ENCODE data around the gene KCTD19.

Gene KCTD19

GRCh38 chr16:67326115-67326471, 448 bp downstream of the KCTD19 start:
- no peak for DNase-seq (ENCODE audit: low read depth, low spot score)

DNA sequence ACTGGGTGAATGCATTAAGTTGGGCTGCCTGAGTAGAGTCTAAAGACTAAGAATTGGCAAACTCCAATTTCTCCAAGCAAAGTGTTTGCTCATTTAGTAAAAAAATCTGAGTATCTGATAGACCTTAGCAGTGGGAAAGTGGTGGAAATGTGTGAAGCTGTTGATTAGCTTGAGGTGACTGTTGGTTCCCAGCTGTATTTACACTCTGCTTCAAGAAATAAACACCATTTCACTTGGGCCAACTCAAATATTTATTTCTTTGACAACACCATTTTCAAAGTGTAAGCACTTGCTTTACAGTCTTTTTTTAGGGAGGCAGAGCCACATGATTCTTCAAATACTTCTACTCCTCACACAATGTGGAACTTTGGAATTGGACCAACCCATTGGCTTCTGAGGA, 8.7 kb downstream of the KCTD19 start:
- DNase-seq (ENCODE audit: low read depth, low spot score), result no peak

DNA sequence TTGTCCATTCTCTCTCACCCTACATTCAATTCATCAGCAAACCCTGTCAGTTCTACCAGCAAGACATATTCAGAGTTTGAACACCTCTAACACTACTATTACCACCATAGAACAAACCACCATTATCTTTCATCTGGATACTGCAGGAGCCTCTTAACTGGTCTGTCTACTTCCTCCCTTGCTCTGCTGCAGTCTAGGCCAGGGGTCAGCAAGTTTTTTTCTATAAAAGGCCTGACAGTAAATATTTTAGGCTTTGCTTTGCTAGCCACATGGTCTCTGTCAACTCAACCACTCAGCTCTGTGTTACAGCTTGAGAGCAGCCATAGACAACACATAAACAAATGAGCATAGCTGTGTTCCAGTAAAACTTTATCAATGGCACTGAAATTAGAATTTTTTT, 13.8 kb downstream of the KCTD19 start:
- no peak for DNase-seq (ENCODE audit: low read depth, low spot score)

GRCh38 chr16:67311607-67312488, 14.7 kb downstream of the KCTD19 start:
- peak; percentile 85 for DNase-seq (ENCODE audit: low read depth, low spot score)

- no peak for DNase-seq (ENCODE audit: low read depth, low spot score)
Measured at GRCh38 chr16:67310561-67310960, 16.0 kb downstream of the KCTD19 start.

- DNase-seq (ENCODE audit: low read depth, low spot score), result no peak
Measured at GRCh38 chr16:67305216-67306071, 21.1 kb downstream of the KCTD19 start.

DNA sequence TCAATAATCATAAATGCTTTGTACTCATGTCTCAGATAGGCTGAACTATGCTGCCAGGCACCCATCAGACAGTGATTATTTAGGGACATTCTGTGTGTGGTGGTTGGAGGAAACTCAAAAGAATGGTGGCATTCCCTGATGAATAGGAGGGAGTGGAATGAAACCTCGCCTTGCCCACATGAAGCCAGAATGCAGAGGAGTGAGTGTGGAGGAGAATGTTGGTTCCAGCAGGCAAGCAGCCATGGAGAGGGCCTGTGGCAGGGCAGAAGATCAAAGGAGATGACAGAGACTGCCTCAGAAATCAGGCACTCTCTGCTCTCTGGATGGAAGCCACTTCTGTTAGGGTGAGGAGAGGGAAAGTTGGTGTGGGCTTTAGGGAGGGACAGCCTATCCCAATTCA, 22.5 kb downstream of the KCTD19 start:
- no peak for DNase-seq (ENCODE audit: low read depth, low spot score)

- no peak for DNase-seq (ENCODE audit: low read depth, low spot score)
Measured at GRCh38 chr16:67302970-67303369, 23.6 kb downstream of the KCTD19 start.

DNA sequence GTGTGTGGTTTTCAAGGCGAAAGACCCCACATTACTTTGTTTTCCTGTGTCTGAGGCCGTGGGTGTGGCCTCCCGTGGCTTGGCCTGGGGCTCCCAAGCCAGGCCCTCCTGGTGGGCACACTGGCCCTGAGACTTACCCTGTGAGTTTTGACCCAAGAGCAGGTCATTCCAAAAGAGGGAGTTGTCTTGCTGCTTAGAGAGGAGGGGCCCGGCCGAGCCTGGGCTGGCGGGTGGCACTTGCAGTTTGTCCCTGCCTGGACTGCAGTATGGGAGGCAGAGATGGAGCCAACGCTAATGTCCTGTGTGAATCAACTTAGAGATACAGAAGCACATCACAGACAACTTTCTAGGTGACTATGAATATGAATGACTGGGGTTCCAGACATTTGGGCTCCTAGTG, 24.5 kb downstream of the KCTD19 start:
- no peak for DNase-seq (ENCODE audit: low read depth, low spot score)

- DNase-seq (ENCODE audit: low read depth, low spot score), result no peak
Measured at GRCh38 chr16:67301080-67301782, 25.3 kb downstream of the KCTD19 start.

GRCh38 chr16:67299269-67299668, 27.3 kb downstream of the KCTD19 start:
- no peak for DNase-seq (ENCODE audit: low read depth, low spot score)

GRCh38 chr16:67298277-67298676, 28.3 kb downstream of the KCTD19 start:
- no peak for DNase-seq (ENCODE audit: low read depth, low spot score)

- DNase-seq (ENCODE audit: low read depth, low spot score), result no peak
Measured at GRCh38 chr16:67296420-67296819, 30.1 kb downstream of the KCTD19 start.

DNA sequence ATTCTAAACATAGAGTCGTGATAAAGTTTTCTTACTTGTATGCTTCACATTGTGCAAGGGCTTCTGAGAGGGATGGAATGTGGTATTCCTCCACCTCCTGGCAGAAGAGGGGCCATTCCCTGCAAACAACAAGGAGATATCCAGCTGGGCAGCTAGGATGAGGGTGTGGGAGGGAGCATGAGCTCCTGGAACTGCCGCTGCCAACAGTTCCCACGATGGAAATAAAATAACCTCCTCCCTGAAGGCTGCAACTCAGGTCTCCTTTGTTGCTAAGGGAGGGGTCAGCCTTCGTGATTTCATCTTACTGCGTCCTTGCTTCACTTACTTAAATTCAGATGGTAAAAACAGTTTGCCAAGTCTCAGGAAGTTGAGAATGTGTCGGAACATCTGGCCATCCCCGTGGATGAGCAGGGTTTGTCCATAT, 31.6 kb downstream of the KCTD19 start:
- no peak for DNase-seq (ENCODE audit: low read depth, low spot score)

GRCh38 chr16:67294171-67294757, 32.3 kb downstream of the KCTD19 start:
- DNase-seq (ENCODE audit: low read depth, low spot score), result no peak

- no peak for DNase-seq (ENCODE audit: low read depth, low spot score)
Measured at GRCh38 chr16:67291461-67291860, 35.1 kb downstream of the KCTD19 start.

GRCh38 chr16:67287960-67288359, 38.6 kb downstream of the KCTD19 start:
- DNase-seq (ENCODE audit: low read depth, low spot score), result no peak

GRCh38 chr16:67286441-67287235, 39.9 kb downstream of the KCTD19 start:
- DNase-seq (ENCODE audit: low read depth, low spot score), result no peak

GRCh38 chr16:67284699-67285646, 41.6 kb downstream of the KCTD19 start:
- DNase-seq (ENCODE audit: low read depth, low spot score), result no peak
